CD4-positive, CD25-positive, alpha-beta regulatory T cell (primary cell): ENCODE measurements around the gene LMX1A. TPM values are rescaled to one million over a fixed set of nuclear protein-coding genes. Genes with fewer than 3 reads are reported as not detected.

Experiments
- ATAC-seq, 2 donors: fragments of 150-1000 bp; cut with Tn5 transposase; one replicate each; pipeline ENCODE4 v1.10.0; 2021; ENCODE audit warnings: low read depth in 2 of 2, moderate number of reproducible peaks in 2 of 2, moderate library complexity in 1 of 2
- DNase-seq, 3 donors: peaks; one replicate each; pipeline versions ENCODE4 v3.0.0 to v3.0.0-alpha.2; 2012 to 2022; ENCODE audit warnings: mixed read lengths in 1 of 3
- H3K27ac ChIP-seq: one replicate; pipeline ENCODE4 v1.7.0; 2013; ENCODE audit warnings: mild to moderate bottlenecking, low read length; ENCODE audit not compliant: insufficient read depth, poor library complexity, severe bottlenecking
- H3K27me3 ChIP-seq: one replicate; pipeline ENCODE4 v1.7.0; 2013; ENCODE audit warnings: low read length; ENCODE audit not compliant: control insufficient read depth, insufficient read depth
- H3K36me3 ChIP-seq: one replicate; pipeline ENCODE4 v1.7.0; 2013; ENCODE audit warnings: mild to moderate bottlenecking, low read length, moderate library complexity; ENCODE audit not compliant: control insufficient read depth, insufficient read depth
- H3K4me1 ChIP-seq: 2 replicates; pipeline ENCODE4 v1.7.0; 2013; ENCODE audit warnings: mild to moderate bottlenecking, low read length; ENCODE audit not compliant: insufficient read depth, control insufficient read depth, poor library complexity, severe bottlenecking
- H3K4me3 ChIP-seq: one replicate; pipeline ENCODE4 v1.7.0; 2013; ENCODE audit warnings: low read depth, mild to moderate bottlenecking, low read length, moderate library complexity
- H3K9me3 ChIP-seq, 2 experiments: 1 replicate in 1 of 2; 2 replicates in 1 of 2; pipeline ENCODE4 v1.7.0; 2013; ENCODE audit warnings: low read length in 2 of 2, mild to moderate bottlenecking in 1 of 2, moderate library complexity in 1 of 2; ENCODE audit not compliant: control insufficient read depth in 2 of 2
- H3K27ac Mint-ChIP-seq, 3 donors: one replicate each; pipeline ENCODE4 v1.8.0; 2020 to 2022; ENCODE audit warnings: mild to moderate bottlenecking in 3 of 3, mixed read lengths in 3 of 3, moderate library complexity in 2 of 3
- H3K27me3 Mint-ChIP-seq: one replicate; pipeline ENCODE4 v1.8.0; 2022; ENCODE audit warnings: mild to moderate bottlenecking, mixed read lengths
- H3K36me3 Mint-ChIP-seq: one replicate; pipeline ENCODE4 v1.8.0; 2020; ENCODE audit warnings: mixed read lengths
- H3K4me1 Mint-ChIP-seq, 4 donors: one replicate each; pipeline ENCODE4 v1.8.0; 2020 to 2022; ENCODE audit warnings: mixed read lengths in 4 of 4, mild to moderate bottlenecking in 1 of 4
- H3K4me3 Mint-ChIP-seq, 4 donors: one replicate each; pipeline ENCODE4 v1.8.0; 2020 to 2022; ENCODE audit warnings: mild to moderate bottlenecking in 4 of 4, mixed read lengths in 4 of 4, moderate library complexity in 3 of 4
- H3K9me3 Mint-ChIP-seq, 7 donors: one replicate each; pipeline ENCODE4 v1.8.0; 2020 to 2022; ENCODE audit warnings: mixed read lengths in 7 of 7, mild to moderate bottlenecking in 3 of 7, moderate library complexity in 2 of 7
- polyA plus RNA-seq, 4 donors: library from polyadenylated mRNA; unstranded; fragments of 300-500 nt; fragmentation: Illumina TruSeq; gene quantifications; one replicate each; pipeline ENCODE4 v1.2.3, GENCODE V29; 2021
- total RNA-seq: library from RNA; stranded (reverse); gene quantifications from one replicate; pipeline ENCODE4 v1.2.3, GENCODE V29; 2022

LMX1A gene
- total and polyA plus RNA-seq, 5 donors from 2014 or later, result not detected

DNA sequence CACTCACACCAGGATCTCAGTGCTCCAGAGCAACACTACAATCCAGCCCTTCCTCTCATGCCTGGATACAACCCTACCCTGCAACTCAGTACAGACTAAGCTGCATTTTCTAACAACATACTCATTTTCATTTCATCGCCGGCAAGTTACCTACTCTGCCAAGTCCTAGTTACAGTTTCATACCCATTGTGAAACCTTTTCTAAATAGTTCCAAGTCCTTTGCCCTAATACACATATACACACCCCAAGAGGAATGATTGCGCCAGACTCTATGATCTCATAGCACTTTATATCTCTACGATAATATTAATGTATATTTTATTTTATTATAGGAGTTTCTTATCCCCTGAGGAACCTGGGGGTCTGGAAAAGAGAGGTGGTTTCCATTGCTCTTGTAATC, 122.4 kb downstream of the LMX1A start:
- no peaks in the 10 kb centered on the region for H3K36me3 Mint-ChIP-seq
- peaks cover 0 to 4% (median 1%) of the 10 kb centered on the region in 4 donors for H3K4me1 Mint-ChIP-seq
- no peak for DNase-seq

DNA sequence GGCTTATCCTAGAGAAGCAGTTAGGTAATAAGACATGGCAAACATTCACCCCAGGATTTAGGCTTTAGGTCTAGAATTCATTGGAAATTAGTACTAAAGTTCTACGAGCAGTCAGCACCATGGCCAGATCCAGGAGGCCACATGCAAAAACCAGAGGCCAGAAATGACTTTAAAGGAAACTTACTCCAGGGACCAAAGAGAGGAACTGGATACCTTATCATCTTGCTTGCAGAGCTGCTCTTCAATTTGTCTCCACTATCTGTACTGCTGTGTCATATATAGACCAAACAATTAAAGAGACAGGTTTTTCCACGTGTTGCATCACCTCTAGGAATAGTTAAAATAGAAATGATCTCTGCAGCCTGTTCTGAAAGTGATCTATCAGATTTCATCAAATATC, 127.8 kb downstream of the LMX1A start:
- Mint-ChIP-seq H3K4me1 (no peaks in the 10 kb centered on the region), H3K4me3 (no peak overlapping the region), H3K27ac (no peak overlapping the region), H3K9me3 (peaks cover 0 to 3% (median 0%) of the 10 kb centered on the region in 7 donors), H3K36me3 (no peaks in the 10 kb centered on the region), H3K27me3 (peaks cover 12% of the 10 kb centered on the region)
- H3K27ac ChIP-seq, result no peak overlapping the region
- H3K27me3 ChIP-seq, result peaks cover 8% of the 10 kb centered on the region
- no peak for ATAC-seq
- no peak for DNase-seq
- no peaks in the 10 kb centered on the region for H3K36me3 ChIP-seq
- H3K4me3 ChIP-seq, result no peak overlapping the region
- H3K4me1 ChIP-seq, result no peaks in the 10 kb centered on the region
- H3K9me3 ChIP-seq, result no peaks in the 10 kb centered on the region

More for the DNA sequence above, 122.4 kb downstream of the LMX1A start:
- ATAC-seq, result no peak
- Histone ChIP-seq H3K27ac (no peak overlapping the region), H3K9me3 (no peaks in the 10 kb centered on the region), H3K4me3 (no peak overlapping the region), H3K27me3 (peaks cover 40% of the 10 kb centered on the region), H3K36me3 (no peaks in the 10 kb centered on the region), H3K4me1 (no peaks in the 10 kb centered on the region)
- Mint-ChIP-seq H3K27ac (no peak overlapping the region), H3K27me3 (peaks cover 54% of the 10 kb centered on the region), H3K4me3 (no peak overlapping the region), H3K9me3 (peaks cover 0 to 5% (median 0%) of the 10 kb centered on the region in 7 donors)

- H3K9me3 ChIP-seq, result no peaks in the 10 kb centered on the region
These were observed 128.3 kb downstream of the LMX1A start for GRCh38 chr1:165228111-165228655.

DNA sequence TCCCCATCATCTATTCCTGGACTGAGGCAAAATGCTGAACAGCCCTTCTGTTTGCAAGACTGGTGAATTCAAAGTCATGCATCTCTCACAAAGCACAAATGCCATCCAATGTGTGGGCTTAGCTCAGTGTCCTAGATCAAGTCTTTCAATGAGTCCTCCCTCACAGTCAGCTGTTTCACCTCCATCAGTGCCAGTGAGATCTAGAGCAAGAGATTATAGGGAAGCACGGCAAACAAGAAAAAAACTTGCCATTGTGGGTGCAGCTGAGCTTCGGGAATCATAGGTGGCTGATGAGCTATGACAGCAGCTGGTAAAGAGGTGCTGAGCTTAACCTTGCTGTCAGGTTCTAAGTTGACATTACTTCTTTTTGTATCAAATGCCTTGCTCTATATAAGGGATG, 130.2 kb downstream of the LMX1A start:
- no peaks in the 10 kb centered on the region for H3K4me1 Mint-ChIP-seq
- Histone ChIP-seq H3K9me3 (no peaks in the 10 kb centered on the region), H3K27me3 (no peaks in the 10 kb centered on the region), H3K4me3 (no peak overlapping the region), H3K27ac (no peak overlapping the region), H3K36me3 (no peaks in the 10 kb centered on the region), H3K4me1 (no peaks in the 10 kb centered on the region)
- H3K9me3 Mint-ChIP-seq, result peaks cover 0 to 3% (median 0%) of the 10 kb centered on the region in 7 donors
- H3K36me3 Mint-ChIP-seq, result no peaks in the 10 kb centered on the region
- DNase-seq (no peak), ATAC-seq (no peak)
- H3K27ac Mint-ChIP-seq, result no peak overlapping the region
- H3K27me3 Mint-ChIP-seq, result no peaks in the 10 kb centered on the region
- no peak overlapping the region for H3K4me3 Mint-ChIP-seq

More at GRCh38 chr1:165228111-165228655, 128.3 kb downstream of the LMX1A start:
- H3K27me3 Mint-ChIP-seq, result peaks cover 7% of the 10 kb centered on the region
- H3K9me3 Mint-ChIP-seq, result peaks cover 0 to 3% (median 0%) of the 10 kb centered on the region in 7 donors
- Histone ChIP-seq H3K27me3 (peaks cover 5% of the 10 kb centered on the region), H3K4me1 (no peaks in the 10 kb centered on the region), H3K36me3 (no peaks in the 10 kb centered on the region), H3K4me3 (no peak overlapping the region), H3K27ac (no peak overlapping the region)
- no peak for DNase-seq
- no peaks in the 10 kb centered on the region for H3K4me1 Mint-ChIP-seq
- no peak overlapping the region for H3K4me3 Mint-ChIP-seq
- H3K36me3 Mint-ChIP-seq, result no peaks in the 10 kb centered on the region
- no peak for ATAC-seq
- no peak overlapping the region for H3K27ac Mint-ChIP-seq

GRCh38 chr1:165225650-165226049, 130.9 kb downstream of the LMX1A start:
- no peak for DNase-seq
- no peaks in the 10 kb centered on the region for H3K36me3 ChIP-seq
- ATAC-seq, result no peak
- Mint-ChIP-seq H3K27me3 (no peaks in the 10 kb centered on the region), H3K36me3 (no peaks in the 10 kb centered on the region), H3K4me3 (no peak overlapping the region), H3K27ac (no peak overlapping the region), H3K4me1 (no peaks in the 10 kb centered on the region), H3K9me3 (peaks cover 0 to 3% (median 0%) of the 10 kb centered on the region in 7 donors)
- H3K4me1 ChIP-seq, result no peaks in the 10 kb centered on the region
- H3K4me3 ChIP-seq, result no peak overlapping the region
- H3K27ac ChIP-seq, result no peak overlapping the region
- no peaks in the 10 kb centered on the region for H3K9me3 ChIP-seq
- H3K27me3 ChIP-seq, result no peaks in the 10 kb centered on the region

- Histone ChIP-seq H3K27me3 (no peaks in the 10 kb centered on the region), H3K9me3 (no peaks in the 10 kb centered on the region), H3K36me3 (no peaks in the 10 kb centered on the region), H3K4me3 (no peak overlapping the region), H3K4me1 (no peaks in the 10 kb centered on the region), H3K27ac (no peak overlapping the region)
- no peak overlapping the region for H3K27ac Mint-ChIP-seq
- ATAC-seq (no peak), DNase-seq (no peak)
- H3K9me3 Mint-ChIP-seq, result peaks cover 0 to 3% (median 0%) of the 10 kb centered on the region in 7 donors
- H3K27me3 Mint-ChIP-seq, result peaks cover 3% of the 10 kb centered on the region
- H3K36me3 Mint-ChIP-seq, result no peaks in the 10 kb centered on the region
- no peak overlapping the region for H3K4me3 Mint-ChIP-seq
- H3K4me1 Mint-ChIP-seq, result no peaks in the 10 kb centered on the region
These were observed 131.5 kb downstream of the LMX1A start for GRCh38 chr1:165225062-165225461.

DNA sequence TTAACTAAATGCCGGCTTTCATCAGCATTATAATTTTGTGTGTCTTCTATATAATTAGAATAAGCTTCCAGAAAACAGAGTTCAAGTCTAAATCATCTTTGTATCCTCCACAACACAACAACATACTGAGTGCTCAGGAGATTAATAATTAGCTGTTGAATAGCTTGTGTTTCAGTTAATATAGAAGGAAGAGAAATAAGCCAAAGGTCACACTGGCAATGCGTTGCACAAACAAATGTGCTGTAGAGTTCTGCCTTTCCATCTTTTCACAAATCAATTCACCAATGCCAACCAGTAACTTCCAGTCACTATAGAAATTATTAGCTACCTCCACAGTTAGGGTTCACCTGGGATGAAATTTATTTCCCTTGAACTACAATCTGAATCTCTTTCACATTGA, 132.0 kb downstream of the LMX1A start:
- no peak overlapping the region for H3K4me3 Mint-ChIP-seq

GRCh38 chr1:165222580-165222979, 133.9 kb downstream of the LMX1A start:
- Mint-ChIP-seq H3K36me3 (no peaks in the 10 kb centered on the region), H3K27ac (no peak overlapping the region), H3K9me3 (peaks cover 0 to 3% (median 0%) of the 10 kb centered on the region in 7 donors), H3K4me1 (no peaks in the 10 kb centered on the region), H3K27me3 (peaks cover 10% of the 10 kb centered on the region), H3K4me3 (no peak overlapping the region)
- Histone ChIP-seq H3K27ac (no peak overlapping the region), H3K4me1 (no peaks in the 10 kb centered on the region), H3K27me3 (peaks cover 3% of the 10 kb centered on the region), H3K9me3 (no peaks in the 10 kb centered on the region), H3K4me3 (no peak overlapping the region), H3K36me3 (no peaks in the 10 kb centered on the region)
- DNase-seq (no peak), ATAC-seq (no peak)

More for the DNA sequence above, 132.0 kb downstream of the LMX1A start:
- Histone ChIP-seq H3K27me3 (no peaks in the 10 kb centered on the region), H3K4me3 (no peak overlapping the region), H3K27ac (no peak overlapping the region), H3K36me3 (no peaks in the 10 kb centered on the region), H3K4me1 (no peaks in the 10 kb centered on the region), H3K9me3 (no peaks in the 10 kb centered on the region)
- Mint-ChIP-seq H3K9me3 (peaks cover 0 to 3% (median 0%) of the 10 kb centered on the region in 7 donors), H3K4me1 (no peaks in the 10 kb centered on the region), H3K27ac (no peak overlapping the region), H3K27me3 (peaks cover 9% of the 10 kb centered on the region), H3K36me3 (no peaks in the 10 kb centered on the region)
- no peak for DNase-seq
- ATAC-seq, result no peak
